A549 (cell line): ENCODE data around the gene DPP7.

Experiments
- CEBPB ChIP-seq, 2 experiments: fragments of >200 bp in 1 of 2; sonication (Bioruptor Twin) in 1 of 2; formaldehyde crosslinking in 1 of 2; IDR thresholded peaks; 2 replicates each; pipeline ENCODE4 v1.6.1; 2012 to 2016
- CHD2 ChIP-seq: fragments of 150-350 bp; IDR thresholded peaks from 2 replicates; pipeline ENCODE4 v1.6.1; 2014; ENCODE audit warnings: low read length; ENCODE audit not compliant: partially characterized antibody
- EHMT2 ChIP-seq: fragments of 200-600 bp; sonication (generic); IDR thresholded peaks from 2 replicates; pipeline ENCODE4 v1.6.1; 2016; ENCODE audit warnings: antibody characterized with exemption, low read depth, mild to moderate bottlenecking, moderate library complexity
- JUNB ChIP-seq: fragments of >200 bp; sonication (Bioruptor Twin); formaldehyde crosslinking; IDR thresholded peaks from 2 replicates; pipeline ENCODE4 v1.6.1; 2016
- POLR2A ChIP-seq: IDR thresholded peaks from 2 replicates; pipeline ENCODE4 v1.6.1; 2012; ENCODE audit warnings: mild to moderate bottlenecking, low read length
- POLR2AphosphoS2 ChIP-seq: conservative IDR thresholded peaks from 2 replicates; pipeline ENCODE4 v1.6.1; 2012; ENCODE audit warnings: low read length, improper control_type of control experiment, inconsistent platforms
- RNF2 ChIP-seq: fragments of 200-600 bp; sonication (generic); IDR thresholded peaks from 2 replicates; pipeline ENCODE4 v1.6.1; 2016; ENCODE audit warnings: low read depth, mild to moderate bottlenecking, antibody characterized with exemption, moderate library complexity, borderline replicate concordance
- ZC3H11A ChIP-seq: fragments of 450-650 bp; IDR thresholded peaks from 2 replicates; pipeline ENCODE4 v1.6.1; 2014; ENCODE audit warnings: antibody characterized with exemption, mild to moderate bottlenecking
- TF ChIP-seq, protein P1 (sequence below): fragments of >200 bp; sonication (Bioruptor Twin); formaldehyde crosslinking; IDR thresholded peaks from 3 replicates; pipeline ENCODE4 v1.5.1; 2016

DNA sequence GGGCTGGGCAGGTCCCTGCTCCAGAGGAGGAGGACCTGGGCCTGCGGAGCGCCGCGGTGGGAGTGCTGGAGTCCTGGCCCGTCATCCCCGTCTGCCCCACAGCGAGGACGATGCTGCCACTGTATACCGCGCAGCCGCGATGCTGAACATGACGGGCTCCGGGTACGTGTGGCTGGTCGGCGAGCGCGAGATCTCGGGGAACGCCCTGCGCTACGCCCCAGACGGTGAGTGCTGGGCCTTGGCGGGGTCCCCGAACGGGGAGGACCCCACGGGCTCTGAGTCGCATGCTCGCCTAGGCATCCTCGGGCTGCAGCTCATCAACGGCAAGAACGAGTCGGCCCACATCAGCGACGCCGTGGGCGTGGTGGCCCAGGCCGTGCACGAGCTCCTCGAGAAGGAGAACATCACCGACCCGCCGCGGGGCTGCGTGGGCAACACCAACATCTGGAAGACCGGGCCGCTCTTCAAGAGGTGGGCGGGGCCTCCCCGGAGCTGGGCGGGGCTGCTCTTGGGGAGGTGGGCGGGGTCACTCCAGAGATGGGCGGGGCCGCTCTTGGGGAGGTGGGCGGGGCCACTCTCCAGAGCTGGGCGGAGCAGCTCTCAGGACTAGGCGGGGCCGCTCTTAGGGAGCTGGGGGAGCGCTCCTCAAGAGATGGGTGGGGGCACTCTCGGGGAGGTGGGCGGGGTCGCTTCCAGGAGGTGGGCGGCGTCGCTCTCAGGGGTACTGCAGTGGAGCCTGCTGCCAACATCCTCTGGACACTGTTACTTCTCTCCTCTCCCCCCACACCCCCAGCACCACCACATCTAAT is 42.2 kb upstream of the DPP7 start:
- TF ChIP-seq POLR2AphosphoS2 (no peak), JUNB (no peak), ZC3H11A (no peak), CEBPB (IDR thresholded peaks at IDR 0.05) (no peak), POLR2A (no peak), EHMT2 (no peak), CHD2 (no peak), RNF2 (no peak)
- TF ChIP-seq, protein P1, sequence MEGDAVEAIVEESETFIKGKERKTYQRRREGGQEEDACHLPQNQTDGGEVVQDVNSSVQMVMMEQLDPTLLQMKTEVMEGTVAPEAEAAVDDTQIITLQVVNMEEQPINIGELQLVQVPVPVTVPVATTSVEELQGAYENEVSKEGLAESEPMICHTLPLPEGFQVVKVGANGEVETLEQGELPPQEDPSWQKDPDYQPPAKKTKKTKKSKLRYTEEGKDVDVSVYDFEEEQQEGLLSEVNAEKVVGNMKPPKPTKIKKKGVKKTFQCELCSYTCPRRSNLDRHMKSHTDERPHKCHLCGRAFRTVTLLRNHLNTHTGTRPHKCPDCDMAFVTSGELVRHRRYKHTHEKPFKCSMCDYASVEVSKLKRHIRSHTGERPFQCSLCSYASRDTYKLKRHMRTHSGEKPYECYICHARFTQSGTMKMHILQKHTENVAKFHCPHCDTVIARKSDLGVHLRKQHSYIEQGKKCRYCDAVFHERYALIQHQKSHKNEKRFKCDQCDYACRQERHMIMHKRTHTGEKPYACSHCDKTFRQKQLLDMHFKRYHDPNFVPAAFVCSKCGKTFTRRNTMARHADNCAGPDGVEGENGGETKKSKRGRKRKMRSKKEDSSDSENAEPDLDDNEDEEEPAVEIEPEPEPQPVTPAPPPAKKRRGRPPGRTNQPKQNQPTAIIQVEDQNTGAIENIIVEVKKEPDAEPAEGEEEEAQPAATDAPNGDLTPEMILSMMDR, result no peak
